Testis (tissue), 2 donors: ENCODE results near the gene C1RL.

Experiments used
- POLR2A ChIP-seq: fragments of 450-650 bp; IDR thresholded peaks from one replicate; pipeline ENCODE4 v1.6.1; 2017; ENCODE audit warnings: antibody characterized with exemption, mild to moderate bottlenecking, moderate library complexity
- TF ChIP-seq, protein P1 (sequence below), 3 experiments: fragments of 450-650 bp in 2 of 3; fragments of 200-600 bp in 1 of 3; sonication (generic) in 1 of 3; IDR thresholded peaks; one replicate each; pipeline ENCODE4 v1.5.1; 2016 to 2019; ENCODE audit warnings: antibody characterized with exemption in 3 of 3, mild to moderate bottlenecking in 2 of 3, moderate library complexity in 1 of 3

DNA sequence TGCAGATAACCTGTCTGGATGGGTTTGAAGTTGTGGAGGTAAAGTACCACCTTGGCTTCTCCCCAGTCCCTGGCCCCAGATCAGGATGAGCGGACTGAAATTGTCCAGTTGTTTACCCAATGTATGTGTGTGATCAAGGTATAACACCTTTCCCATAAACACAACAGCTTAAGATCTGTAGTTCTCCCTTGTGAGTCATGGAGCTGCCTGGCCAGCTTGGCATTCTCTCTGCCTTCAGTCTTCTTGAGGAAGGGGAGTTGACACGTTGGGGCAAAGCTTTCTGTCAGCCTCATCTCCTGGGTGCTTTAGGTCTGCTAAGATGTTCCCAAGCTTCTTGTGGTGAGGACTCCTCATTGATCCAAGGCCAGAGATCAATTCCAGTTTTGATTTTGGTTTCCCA, 42.4 kb downstream of the C1RL start:
- TF ChIP-seq, protein P1, sequence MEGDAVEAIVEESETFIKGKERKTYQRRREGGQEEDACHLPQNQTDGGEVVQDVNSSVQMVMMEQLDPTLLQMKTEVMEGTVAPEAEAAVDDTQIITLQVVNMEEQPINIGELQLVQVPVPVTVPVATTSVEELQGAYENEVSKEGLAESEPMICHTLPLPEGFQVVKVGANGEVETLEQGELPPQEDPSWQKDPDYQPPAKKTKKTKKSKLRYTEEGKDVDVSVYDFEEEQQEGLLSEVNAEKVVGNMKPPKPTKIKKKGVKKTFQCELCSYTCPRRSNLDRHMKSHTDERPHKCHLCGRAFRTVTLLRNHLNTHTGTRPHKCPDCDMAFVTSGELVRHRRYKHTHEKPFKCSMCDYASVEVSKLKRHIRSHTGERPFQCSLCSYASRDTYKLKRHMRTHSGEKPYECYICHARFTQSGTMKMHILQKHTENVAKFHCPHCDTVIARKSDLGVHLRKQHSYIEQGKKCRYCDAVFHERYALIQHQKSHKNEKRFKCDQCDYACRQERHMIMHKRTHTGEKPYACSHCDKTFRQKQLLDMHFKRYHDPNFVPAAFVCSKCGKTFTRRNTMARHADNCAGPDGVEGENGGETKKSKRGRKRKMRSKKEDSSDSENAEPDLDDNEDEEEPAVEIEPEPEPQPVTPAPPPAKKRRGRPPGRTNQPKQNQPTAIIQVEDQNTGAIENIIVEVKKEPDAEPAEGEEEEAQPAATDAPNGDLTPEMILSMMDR (IDR thresholded peaks at IDR 0.05) = no peak
- no peak for TF ChIP-seq POLR2A
